GM21619 (cell line): ENCODE results near the gene TMEM40.
"Not testable (repeated sequence)": the region's sequence is repeated elsewhere in the genome, so short reads cannot be mapped to it uniquely, and the experiment has no call there.

Experiments
- ATAC-seq: cut with Tn5 transposase; IDR thresholded peaks from one replicate; pipeline ENCODE4 v1.9.1; 2021; ENCODE audit not compliant: unreplicated experiment

TMEM40 gene

GRCh38 chr3:12759097-12759679 is at the start of gene TMEM40:
Gene TMEM40 (minus strand): TSS chr3:12759259. CDS start chr3:12749832, 9,427 bp downstream.
- ATAC-seq: no peak

GRCh38 chr3:12808587-12808986 is 49.5 kb upstream of the TMEM40 start:
- ATAC-seq: no peak

GRCh38 chr3:12807601-12808359 is 48.7 kb upstream of the TMEM40 start:
- ATAC-seq: no peak

GRCh38 chr3:12807066-12807465 is 48.0 kb upstream of the TMEM40 start:
- no peak for ATAC-seq

GRCh38 chr3:12803371-12803770 is 44.3 kb upstream of the TMEM40 start:
- ATAC-seq: no peak

- no peak for ATAC-seq
These were observed 40.7 kb upstream of the TMEM40 start for GRCh38 chr3:12799525-12800440.

GRCh38 chr3:12798559-12799179 is 39.6 kb upstream of the TMEM40 start:
- no peak for ATAC-seq

GRCh38 chr3:12797892-12798558 is 39.0 kb upstream of the TMEM40 start:
- ATAC-seq: no peak

- ATAC-seq: no peak
These were observed 38.2 kb upstream of the TMEM40 start for GRCh38 chr3:12797124-12797891.

- no peak for ATAC-seq
These were observed 37.4 kb upstream of the TMEM40 start, which contains the start of gene CAND2 for GRCh38 chr3:12796171-12797123. Gene CAND2 (plus strand): TSS chr3:12796680. CDS start chr3:12796721, 41 bp downstream.

GRCh38 chr3:12793701-12794100 is 34.6 kb upstream of the TMEM40 start:
- ATAC-seq: no peak

GRCh38 chr3:12791430-12791829 is 32.4 kb upstream of the TMEM40 start:
- no peak for ATAC-seq

- ATAC-seq: not testable (repeated sequence)
These were observed 29.1 kb upstream of the TMEM40 start for GRCh38 chr3:12787967-12788690.

GRCh38 chr3:12787346-12787745 is 28.3 kb upstream of the TMEM40 start:
- ATAC-seq: not testable (repeated sequence)

- no peak for ATAC-seq
These were observed 26.0 kb upstream of the TMEM40 start for GRCh38 chr3:12785096-12785495.

- no peak for ATAC-seq
These were observed 23.2 kb upstream of the TMEM40 start for GRCh38 chr3:12782172-12782815.

- ATAC-seq: no peak
These were observed 21.7 kb upstream of the TMEM40 start for GRCh38 chr3:12780751-12781150.
